ENCODE data around the gene OLA1. TPM values are rescaled to one million over a fixed set of nuclear protein-coding genes. Genes with fewer than 3 reads are reported as not detected.

Gene OLA1
- total RNA-seq, 3 donors from 2014 or later = 56.0 to 73.7 (median 69.1) TPM

DNA sequence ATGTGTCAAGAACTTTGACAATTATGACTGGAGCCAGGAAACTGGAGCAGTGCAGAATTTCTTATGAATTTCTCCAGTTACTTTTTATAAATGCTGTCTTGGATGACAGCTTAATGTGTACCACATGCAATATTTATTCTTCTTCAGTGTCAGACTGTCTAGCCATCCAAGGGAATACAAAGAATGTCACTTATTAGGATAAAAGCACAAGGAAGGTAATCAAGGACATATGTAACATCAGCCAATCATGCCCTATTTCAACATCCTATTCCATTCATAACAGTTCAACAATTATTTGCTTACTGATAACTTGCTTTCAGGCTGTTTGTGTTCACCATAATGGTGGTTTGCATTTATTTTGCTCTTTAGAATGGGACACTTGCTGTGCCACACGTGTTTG, 139.8 kb downstream of the OLA1 start:
- no peaks in the 10 kb centered on the region for H3K27me3 ChIP-seq
- intact Hi-C loops (cut with DNase I; ENCODE audit: low total_unique reads) = loop anchor here (10.0 kb wide), 1 partner anchor 1514 kb away; no protein-coding TSS in a partner anchor

DNA sequence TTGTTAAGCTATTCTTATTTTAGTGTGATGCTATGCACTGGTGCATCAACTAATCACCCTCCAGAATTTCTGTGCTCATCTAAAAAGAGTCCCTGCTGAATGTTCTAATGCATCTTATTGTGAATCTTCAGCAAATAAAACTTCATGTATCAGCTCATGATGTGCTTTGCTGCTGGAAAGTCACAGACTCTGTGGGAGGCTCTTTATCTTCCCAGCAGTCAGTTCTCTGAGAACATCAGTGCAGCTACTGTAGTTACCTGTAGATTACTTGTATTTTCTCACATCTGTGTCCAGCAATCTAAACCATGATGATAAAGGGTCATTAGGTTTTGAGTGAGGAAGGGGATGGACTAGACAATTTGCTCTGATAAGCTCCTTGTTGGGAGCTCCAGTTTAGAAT, 141.6 kb downstream of the OLA1 start:
- no peak overlapping the region for H3K27ac ChIP-seq
- no peak for TF ChIP-seq POLR2A (IDR thresholded peaks at IDR 0.05)
- no peak for TF ChIP-seq POLR2AphosphoS5 (IDR thresholded peaks at IDR 0.05)
- TF ChIP-seq, protein P1, sequence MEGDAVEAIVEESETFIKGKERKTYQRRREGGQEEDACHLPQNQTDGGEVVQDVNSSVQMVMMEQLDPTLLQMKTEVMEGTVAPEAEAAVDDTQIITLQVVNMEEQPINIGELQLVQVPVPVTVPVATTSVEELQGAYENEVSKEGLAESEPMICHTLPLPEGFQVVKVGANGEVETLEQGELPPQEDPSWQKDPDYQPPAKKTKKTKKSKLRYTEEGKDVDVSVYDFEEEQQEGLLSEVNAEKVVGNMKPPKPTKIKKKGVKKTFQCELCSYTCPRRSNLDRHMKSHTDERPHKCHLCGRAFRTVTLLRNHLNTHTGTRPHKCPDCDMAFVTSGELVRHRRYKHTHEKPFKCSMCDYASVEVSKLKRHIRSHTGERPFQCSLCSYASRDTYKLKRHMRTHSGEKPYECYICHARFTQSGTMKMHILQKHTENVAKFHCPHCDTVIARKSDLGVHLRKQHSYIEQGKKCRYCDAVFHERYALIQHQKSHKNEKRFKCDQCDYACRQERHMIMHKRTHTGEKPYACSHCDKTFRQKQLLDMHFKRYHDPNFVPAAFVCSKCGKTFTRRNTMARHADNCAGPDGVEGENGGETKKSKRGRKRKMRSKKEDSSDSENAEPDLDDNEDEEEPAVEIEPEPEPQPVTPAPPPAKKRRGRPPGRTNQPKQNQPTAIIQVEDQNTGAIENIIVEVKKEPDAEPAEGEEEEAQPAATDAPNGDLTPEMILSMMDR (IDR thresholded peaks at IDR 0.05) = no peak
- no peaks in the 10 kb centered on the region for H3K4me1 ChIP-seq
- H3K4me3 ChIP-seq = no peak overlapping the region
- intact Hi-C loops (cut with DNase I; ENCODE audit: low total_unique reads) = loop anchor here (10.0 kb wide), 1 partner anchor 1512 kb away; no protein-coding TSS in a partner anchor
- no peaks in the 10 kb centered on the region for H3K27me3 ChIP-seq
- no peaks in the 10 kb centered on the region for H3K9me3 ChIP-seq
- no peaks in the 10 kb centered on the region for H3K36me3 ChIP-seq
- DNase-seq (ENCODE audit: low spot score in 2 of 2) = no peak

More for the DNA sequence above, 139.8 kb downstream of the OLA1 start:
- no peak for TF ChIP-seq POLR2AphosphoS5 (IDR thresholded peaks at IDR 0.05)
- TF ChIP-seq, protein P1 (IDR thresholded peaks at IDR 0.05) = no peak
- TF ChIP-seq POLR2A (IDR thresholded peaks at IDR 0.05) = no peak
- Histone ChIP-seq H3K27ac (no peak overlapping the region), H3K36me3 (no peaks in the 10 kb centered on the region), H3K4me3 (no peak overlapping the region), H3K9me3 (no peaks in the 10 kb centered on the region), H3K4me1 (no peaks in the 10 kb centered on the region)
- DNase-seq (ENCODE audit: low spot score in 2 of 2) = no peak

DNA sequence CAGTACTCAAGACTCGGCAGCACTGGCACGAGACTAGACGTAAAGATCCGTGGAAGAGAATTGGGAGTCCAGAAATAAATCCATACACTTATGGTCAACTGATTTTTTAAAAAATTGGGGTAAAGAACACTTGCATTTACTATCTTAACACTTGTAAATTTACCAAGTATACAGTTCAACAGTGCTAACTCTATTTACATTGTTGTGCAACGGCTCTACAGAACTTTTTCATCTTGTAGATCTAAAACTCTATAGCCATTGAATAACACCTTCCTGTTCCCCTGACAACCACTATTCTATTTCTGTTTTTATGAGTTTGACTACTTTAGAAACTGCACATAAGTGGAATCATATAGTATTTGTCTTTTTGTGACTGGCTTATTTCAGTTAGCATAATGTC, 153.8 kb downstream of the OLA1 start:
- TF ChIP-seq, protein P1 (IDR thresholded peaks at IDR 0.05) = no peak
- TF ChIP-seq POLR2A (IDR thresholded peaks at IDR 0.05) (no peak), POLR2AphosphoS5 (IDR thresholded peaks at IDR 0.05) (no peak)
- DNase-seq (ENCODE audit: low spot score in 2 of 2) = no peak
- intact Hi-C loops (cut with DNase I; ENCODE audit: low total_unique reads) = no loop called here
- Histone ChIP-seq H3K36me3 (no peaks in the 10 kb centered on the region), H3K4me3 (no peak overlapping the region), H3K9me3 (no peaks in the 10 kb centered on the region), H3K27ac (no peak overlapping the region), H3K4me1 (no peaks in the 10 kb centered on the region), H3K27me3 (no peaks in the 10 kb centered on the region)

DNA sequence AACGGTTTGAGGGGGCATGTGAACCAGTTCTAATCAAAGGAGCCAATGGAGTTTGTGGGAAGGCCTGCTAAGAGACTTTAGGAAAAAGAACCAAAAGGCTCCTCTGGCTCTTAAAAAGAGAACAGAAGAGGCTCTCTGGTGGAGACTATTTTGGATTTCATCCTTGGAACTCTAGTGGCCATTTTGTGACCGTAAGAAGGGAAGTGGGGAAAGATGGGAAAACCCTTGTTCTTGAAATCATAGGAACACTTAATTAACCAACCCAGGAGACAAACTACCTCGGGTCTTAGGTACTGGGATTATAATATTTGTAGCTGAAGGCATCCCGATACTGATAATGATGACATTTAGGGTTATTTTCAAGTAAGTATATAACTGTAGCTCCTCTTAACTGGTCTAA, 157.9 kb downstream of the OLA1 start:
- Histone ChIP-seq H3K27me3 (no peaks in the 10 kb centered on the region), H3K36me3 (no peaks in the 10 kb centered on the region), H3K4me3 (no peak overlapping the region), H3K4me1 (no peaks in the 10 kb centered on the region), H3K27ac (no peak overlapping the region), H3K9me3 (no peaks in the 10 kb centered on the region)
- no peak for DNase-seq (ENCODE audit: low spot score in 2 of 2)
- no peak for TF ChIP-seq POLR2AphosphoS5 (IDR thresholded peaks at IDR 0.05)
- TF ChIP-seq POLR2A (IDR thresholded peaks at IDR 0.05) = no peak
- TF ChIP-seq, protein P1 (IDR thresholded peaks at IDR 0.05) = no peak
- intact Hi-C loops (cut with DNase I; ENCODE audit: low total_unique reads) = no loop called here

DNA sequence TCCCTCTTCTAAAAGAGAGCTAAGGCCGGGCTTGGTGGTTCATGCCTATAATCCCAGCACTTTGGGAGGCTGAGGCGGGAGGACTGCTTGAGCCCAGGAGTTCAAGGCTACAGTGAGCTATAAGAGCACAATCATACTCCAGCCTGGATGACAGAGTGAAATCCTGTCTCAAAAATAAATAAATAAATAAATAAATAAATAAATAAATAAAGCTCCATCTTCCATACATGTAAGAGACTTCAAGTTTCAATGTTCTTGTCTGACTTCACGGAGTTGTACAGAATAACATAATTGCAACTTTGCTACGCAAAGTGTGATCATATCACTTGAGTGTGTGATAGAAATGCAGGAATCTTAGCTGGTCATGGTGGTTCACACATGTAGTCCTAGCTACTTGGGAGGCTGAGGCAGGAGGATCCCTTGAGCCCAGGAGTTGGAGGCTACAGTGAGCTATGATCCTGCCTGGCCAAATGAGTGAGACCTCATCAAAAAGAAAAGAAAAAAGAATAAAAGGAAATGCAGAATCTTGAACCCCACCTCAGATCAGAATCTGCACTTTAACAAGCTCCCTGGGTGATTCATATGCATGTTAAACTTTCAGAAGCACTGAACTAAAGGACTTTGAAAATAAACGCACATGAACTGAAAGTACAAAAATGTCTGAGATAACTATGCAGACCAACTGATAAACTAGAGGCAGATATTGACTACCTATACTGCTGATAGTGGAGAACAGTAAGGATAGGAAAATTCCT, 159.4 kb downstream of the OLA1 start:
- no peaks in the 10 kb centered on the region for H3K4me1 ChIP-seq
- DNase-seq (ENCODE audit: low spot score in 2 of 2) = no peak
- intact Hi-C loops (cut with DNase I; ENCODE audit: low total_unique reads) = no loop called here

More for the DNA sequence above, 159.4 kb downstream of the OLA1 start:
- Histone ChIP-seq H3K27me3 (no peaks in the 10 kb centered on the region), H3K9me3 (no peaks in the 10 kb centered on the region), H3K36me3 (no peaks in the 10 kb centered on the region), H3K27ac (no peak overlapping the region), H3K4me3 (no peak overlapping the region)
- no peak for TF ChIP-seq POLR2A (IDR thresholded peaks at IDR 0.05)
- no peak for TF ChIP-seq POLR2AphosphoS5 (IDR thresholded peaks at IDR 0.05)
- TF ChIP-seq, protein P1 (IDR thresholded peaks at IDR 0.05) = no peak

All from breast epithelium (tissue), 4 donors.